PFSK-1 (cell line): ENCODE data around the gene NRP1.

ENCODE experiments used
- FOXP2 ChIP-seq: optimal IDR thresholded peaks from 2 replicates; pipeline ENCODE3; 2011; ENCODE audit warnings: borderline replicate concordance, control low read depth, inconsistent platforms; ENCODE audit not compliant: insufficient read depth; ENCODE audit errors: extremely low read length, extremely low read depth
- POLR2AphosphoS5 ChIP-seq: IDR thresholded peaks from 2 replicates; pipeline ENCODE4 v1.6.1; 2012; ENCODE audit warnings: low read depth, mild to moderate bottlenecking, control low read depth, low read length, moderate library complexity
- SIN3A ChIP-seq: IDR thresholded peaks from 2 replicates; pipeline ENCODE4 v1.6.1; 2012; ENCODE audit warnings: mild to moderate bottlenecking, low read length, moderate library complexity, borderline replicate concordance; ENCODE audit not compliant: insufficient read depth
- TAF1 ChIP-seq: IDR thresholded peaks from 2 replicates; pipeline ENCODE4 v1.6.1; 2012; ENCODE audit warnings: low read length, control low read depth, borderline replicate concordance; ENCODE audit not compliant: insufficient read depth
- TF ChIP-seq, protein P1 (sequence below), 2 experiments: IDR thresholded peaks; 2 replicates each; pipeline versions ENCODE4 v1.6.1 to v1.8.0; 2011 to 2012; ENCODE audit warnings: low read depth in 2 of 2, low read length in 2 of 2, control low read depth in 1 of 2, inconsistent platforms in 1 of 2, mild to moderate bottlenecking in 1 of 2, moderate library complexity in 1 of 2; ENCODE audit not compliant: insufficient read depth in 1 of 2

The NRP1 gene

DNA sequence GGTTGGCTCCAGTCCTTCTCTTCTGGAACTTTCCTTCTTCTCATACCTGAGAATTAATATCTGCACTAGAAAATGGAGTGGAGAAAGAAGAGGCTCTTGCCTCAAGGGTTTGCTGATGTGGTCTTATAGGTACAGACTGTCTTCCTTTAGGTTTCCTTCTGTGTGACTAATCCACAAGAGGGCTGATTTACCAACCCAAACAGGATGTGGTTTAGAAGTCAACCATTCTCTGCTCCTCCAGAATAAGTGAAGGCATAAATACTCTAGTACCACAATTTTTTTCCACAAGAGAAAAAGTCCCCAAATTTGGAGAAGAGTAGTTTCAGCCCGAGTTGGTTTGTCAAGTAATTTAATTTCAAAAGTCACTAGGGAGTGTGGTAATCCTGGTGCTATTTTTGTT is 85.8 kb downstream of the NRP1 start:
- no peak for TF ChIP-seq FOXP2
- no peak for TF ChIP-seq TAF1
- TF ChIP-seq POLR2AphosphoS5 = no peak
- TF ChIP-seq, protein P1, sequence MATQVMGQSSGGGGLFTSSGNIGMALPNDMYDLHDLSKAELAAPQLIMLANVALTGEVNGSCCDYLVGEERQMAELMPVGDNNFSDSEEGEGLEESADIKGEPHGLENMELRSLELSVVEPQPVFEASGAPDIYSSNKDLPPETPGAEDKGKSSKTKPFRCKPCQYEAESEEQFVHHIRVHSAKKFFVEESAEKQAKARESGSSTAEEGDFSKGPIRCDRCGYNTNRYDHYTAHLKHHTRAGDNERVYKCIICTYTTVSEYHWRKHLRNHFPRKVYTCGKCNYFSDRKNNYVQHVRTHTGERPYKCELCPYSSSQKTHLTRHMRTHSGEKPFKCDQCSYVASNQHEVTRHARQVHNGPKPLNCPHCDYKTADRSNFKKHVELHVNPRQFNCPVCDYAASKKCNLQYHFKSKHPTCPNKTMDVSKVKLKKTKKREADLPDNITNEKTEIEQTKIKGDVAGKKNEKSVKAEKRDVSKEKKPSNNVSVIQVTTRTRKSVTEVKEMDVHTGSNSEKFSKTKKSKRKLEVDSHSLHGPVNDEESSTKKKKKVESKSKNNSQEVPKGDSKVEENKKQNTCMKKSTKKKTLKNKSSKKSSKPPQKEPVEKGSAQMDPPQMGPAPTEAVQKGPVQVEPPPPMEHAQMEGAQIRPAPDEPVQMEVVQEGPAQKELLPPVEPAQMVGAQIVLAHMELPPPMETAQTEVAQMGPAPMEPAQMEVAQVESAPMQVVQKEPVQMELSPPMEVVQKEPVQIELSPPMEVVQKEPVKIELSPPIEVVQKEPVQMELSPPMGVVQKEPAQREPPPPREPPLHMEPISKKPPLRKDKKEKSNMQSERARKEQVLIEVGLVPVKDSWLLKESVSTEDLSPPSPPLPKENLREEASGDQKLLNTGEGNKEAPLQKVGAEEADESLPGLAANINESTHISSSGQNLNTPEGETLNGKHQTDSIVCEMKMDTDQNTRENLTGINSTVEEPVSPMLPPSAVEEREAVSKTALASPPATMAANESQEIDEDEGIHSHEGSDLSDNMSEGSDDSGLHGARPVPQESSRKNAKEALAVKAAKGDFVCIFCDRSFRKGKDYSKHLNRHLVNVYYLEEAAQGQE (IDR thresholded peaks at IDR 0.05; ENCODE audit: insufficient read depth in 1 of 2, low read depth in 2 of 2, low read length in 2 of 2) = no peak
- no peak for TF ChIP-seq SIN3A

DNA sequence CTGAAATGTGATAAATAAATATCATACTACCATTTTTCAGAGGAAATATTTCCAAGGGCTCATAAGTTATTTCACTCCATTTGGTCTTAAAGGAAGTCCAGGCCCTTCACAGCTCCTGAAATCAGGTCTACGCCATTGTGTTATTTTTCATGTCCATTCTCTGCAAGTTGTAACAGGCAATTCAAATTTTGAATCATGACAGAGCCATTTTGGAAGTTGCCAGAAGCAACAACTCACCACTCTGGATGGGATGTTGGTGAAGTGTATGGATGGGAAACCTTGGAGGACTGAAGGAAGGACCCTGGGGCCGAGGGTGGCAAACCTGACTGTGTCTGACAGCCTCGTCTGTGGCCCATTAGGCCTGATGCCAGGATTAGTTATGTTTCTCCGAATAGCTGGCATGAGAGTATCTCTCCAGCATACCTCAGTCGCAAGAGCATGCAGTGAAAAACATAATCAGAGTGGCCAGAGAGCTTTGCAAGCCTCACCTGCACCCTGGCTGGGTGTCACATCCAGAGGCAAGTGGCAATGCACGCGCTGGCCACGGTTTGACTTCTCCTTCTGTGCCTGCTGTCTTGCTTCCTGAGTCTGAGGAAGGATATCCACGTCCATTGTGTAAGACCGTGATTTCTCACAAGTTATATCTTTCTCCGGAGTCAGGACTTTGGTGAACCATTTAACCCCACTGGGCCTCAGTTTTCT is 87.1 kb downstream of the NRP1 start:
- no peak for TF ChIP-seq FOXP2
- no peak for TF ChIP-seq SIN3A
- TF ChIP-seq TAF1 = no peak
- TF ChIP-seq POLR2AphosphoS5 = no peak

DNA sequence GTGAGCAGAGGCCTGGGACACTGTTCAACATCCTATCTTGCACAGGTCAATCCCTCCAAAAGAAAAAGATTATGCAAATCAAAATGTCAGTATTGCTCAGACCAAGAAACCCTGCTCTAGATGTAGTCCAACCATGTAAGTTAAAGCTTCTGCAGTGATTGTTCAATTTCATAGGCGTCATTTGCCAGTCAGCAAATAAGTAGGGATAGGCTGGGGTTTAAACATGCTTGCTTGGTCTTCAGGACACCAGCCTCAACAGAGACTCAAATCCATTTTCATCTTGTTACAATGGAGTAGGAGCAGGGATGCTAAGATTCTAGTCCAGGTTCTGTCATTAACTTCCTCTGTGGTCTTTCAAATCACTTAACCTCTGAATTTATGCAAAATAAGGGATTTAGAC is 89.1 kb downstream of the NRP1 start:
- TF ChIP-seq POLR2AphosphoS5 (no peak), FOXP2 (no peak), TAF1 (no peak), SIN3A (no peak)
- TF ChIP-seq, protein P1 (IDR thresholded peaks at IDR 0.05; ENCODE audit: insufficient read depth in 1 of 2, low read depth in 2 of 2, low read length in 2 of 2) = no peak

DNA sequence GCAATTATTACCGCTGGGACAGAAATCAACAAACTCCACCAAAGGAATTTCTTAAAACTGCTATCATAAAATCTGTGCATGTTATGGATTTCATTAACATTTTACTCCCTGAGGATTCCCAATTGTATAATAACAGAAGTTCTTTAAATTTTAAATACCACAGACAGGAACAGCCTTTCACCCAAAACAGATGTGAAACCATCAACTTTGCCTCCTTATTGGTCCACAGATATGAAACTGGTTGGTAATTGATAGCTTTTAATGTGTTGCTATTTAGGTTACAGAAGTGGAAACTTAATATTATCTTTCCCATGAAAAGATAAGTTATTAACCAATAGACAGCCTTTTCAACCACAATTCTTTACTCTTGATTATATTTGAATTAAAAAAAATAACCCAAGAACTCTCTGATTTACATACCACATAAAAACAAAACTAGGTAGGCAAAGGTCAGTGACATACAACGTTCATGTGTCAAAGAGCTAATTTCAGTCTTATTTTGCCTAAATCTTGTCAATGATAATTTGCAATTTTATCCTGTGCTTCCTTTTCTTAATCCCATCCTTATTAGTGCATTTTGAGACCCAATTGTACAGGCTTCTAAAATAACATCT is 90.0 kb downstream of the NRP1 start:
- TF ChIP-seq SIN3A (no peak), TAF1 (no peak), POLR2AphosphoS5 (no peak), FOXP2 (no peak)
- TF ChIP-seq, protein P1 (IDR thresholded peaks at IDR 0.05; ENCODE audit: insufficient read depth in 1 of 2, low read depth in 2 of 2, low read length in 2 of 2) = no peak

DNA sequence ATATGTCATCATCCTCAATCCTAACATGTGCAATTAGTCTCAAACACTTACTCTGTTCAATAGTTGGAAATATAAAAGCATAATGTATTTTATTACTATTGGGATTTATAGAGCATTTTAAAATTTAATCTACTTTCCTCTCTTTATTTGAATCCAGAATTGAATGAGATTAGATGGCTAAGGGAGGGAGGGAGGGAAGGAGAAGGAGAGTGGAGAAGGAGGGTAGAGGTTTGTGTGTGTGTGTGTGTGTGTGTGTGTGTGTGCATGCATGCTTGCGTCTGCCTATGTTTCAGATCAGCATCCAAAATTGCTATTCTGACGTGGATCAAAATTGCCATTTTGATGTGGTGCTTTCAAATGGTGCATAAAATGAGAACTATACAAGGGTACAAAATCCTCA is 90.8 kb downstream of the NRP1 start:
- TF ChIP-seq POLR2AphosphoS5 (no peak), FOXP2 (no peak), SIN3A (no peak), TAF1 (no peak)
- TF ChIP-seq, protein P1 (IDR thresholded peaks at IDR 0.05; ENCODE audit: insufficient read depth in 1 of 2, low read depth in 2 of 2, low read length in 2 of 2) = no peak
